Liver (tissue), 3 donors: ENCODE results near the gene LRFN5.

Experiments used
- EGR1 ChIP-seq, 2 donors: IDR thresholded peaks; 2 replicates each; pipeline ENCODE4 v1.6.1; 2016 to 2018; ENCODE audit warnings: antibody characterized with exemption in 2 of 2, low read depth in 2 of 2
- GABPA ChIP-seq, 2 donors: IDR thresholded peaks in 1 of 2; conservative IDR thresholded peaks in 1 of 2; 2 replicates each; pipeline ENCODE4 v1.6.1; 2016; ENCODE audit warnings: antibody characterized with exemption in 2 of 2, mild to moderate bottlenecking in 1 of 2, moderate library complexity in 1 of 2
- HNF4G ChIP-seq: IDR thresholded peaks from 2 replicates; pipeline ENCODE4 v1.6.1; 2016; ENCODE audit warnings: antibody characterized with exemption
- JUND ChIP-seq, 2 donors: IDR thresholded peaks; 2 replicates each; pipeline ENCODE4 v1.6.1; 2016; ENCODE audit warnings: antibody characterized with exemption in 2 of 2
- MAX ChIP-seq: IDR thresholded peaks from 2 replicates; pipeline ENCODE4 v1.6.1; 2016; ENCODE audit warnings: antibody characterized with exemption
- RAD21 ChIP-seq, 2 donors: IDR thresholded peaks; 2 replicates each; pipeline ENCODE4 v1.6.1; 2016; ENCODE audit warnings: antibody characterized with exemption in 2 of 2, mild to moderate bottlenecking in 2 of 2
- REST ChIP-seq: IDR thresholded peaks from 2 replicates; pipeline ENCODE4 v1.6.1; 2016; ENCODE audit warnings: antibody characterized with exemption, mild to moderate bottlenecking
- RXRA ChIP-seq, 2 donors: IDR thresholded peaks; 2 replicates each; pipeline ENCODE4 v1.6.1; 2017 to 2018; ENCODE audit warnings: antibody characterized with exemption in 2 of 2, mild to moderate bottlenecking in 1 of 2
- SP1 ChIP-seq: IDR thresholded peaks from 2 replicates; pipeline ENCODE4 v1.6.1; 2018; ENCODE audit warnings: antibody characterized with exemption, mild to moderate bottlenecking
- TAF1 ChIP-seq: conservative IDR thresholded peaks from 2 replicates; pipeline ENCODE4 v1.6.1; 2016; ENCODE audit warnings: antibody characterized with exemption, mild to moderate bottlenecking
- YY1 ChIP-seq: IDR thresholded peaks from 2 replicates; pipeline ENCODE4 v1.6.1; 2016; ENCODE audit warnings: antibody characterized with exemption, mild to moderate bottlenecking
- TF ChIP-seq, protein P1 (sequence below): fragments of 150-350 bp; IDR thresholded peaks from 2 replicates; pipeline ENCODE4 v1.5.1; 2017; ENCODE audit warnings: improper control_type of control experiment, low read depth, low read length; ENCODE audit not compliant: missing input control
- donor health status: healthy.
- donor health status: healthy.

GRCh38 chr14:41568979-41569378 lies 37.7 kb upstream of the LRFN5 start:
- no peak for TF ChIP-seq GABPA (IDR thresholded peaks at IDR 0.05 in 1 of 2, conservative IDR thresholded peaks at IDR 0.05 in 1 of 2)
- TF ChIP-seq, protein P1, sequence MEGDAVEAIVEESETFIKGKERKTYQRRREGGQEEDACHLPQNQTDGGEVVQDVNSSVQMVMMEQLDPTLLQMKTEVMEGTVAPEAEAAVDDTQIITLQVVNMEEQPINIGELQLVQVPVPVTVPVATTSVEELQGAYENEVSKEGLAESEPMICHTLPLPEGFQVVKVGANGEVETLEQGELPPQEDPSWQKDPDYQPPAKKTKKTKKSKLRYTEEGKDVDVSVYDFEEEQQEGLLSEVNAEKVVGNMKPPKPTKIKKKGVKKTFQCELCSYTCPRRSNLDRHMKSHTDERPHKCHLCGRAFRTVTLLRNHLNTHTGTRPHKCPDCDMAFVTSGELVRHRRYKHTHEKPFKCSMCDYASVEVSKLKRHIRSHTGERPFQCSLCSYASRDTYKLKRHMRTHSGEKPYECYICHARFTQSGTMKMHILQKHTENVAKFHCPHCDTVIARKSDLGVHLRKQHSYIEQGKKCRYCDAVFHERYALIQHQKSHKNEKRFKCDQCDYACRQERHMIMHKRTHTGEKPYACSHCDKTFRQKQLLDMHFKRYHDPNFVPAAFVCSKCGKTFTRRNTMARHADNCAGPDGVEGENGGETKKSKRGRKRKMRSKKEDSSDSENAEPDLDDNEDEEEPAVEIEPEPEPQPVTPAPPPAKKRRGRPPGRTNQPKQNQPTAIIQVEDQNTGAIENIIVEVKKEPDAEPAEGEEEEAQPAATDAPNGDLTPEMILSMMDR: no peak
- no peak for TF ChIP-seq JUND (IDR thresholded peaks at IDR 0.05)
- no peak for TF ChIP-seq SP1
- no peak for TF ChIP-seq MAX
- TF ChIP-seq YY1: no peak
- TF ChIP-seq RAD21 (IDR thresholded peaks at IDR 0.05): no peak
- no peak for TF ChIP-seq REST
- TF ChIP-seq HNF4G: no peak
- TF ChIP-seq EGR1 (IDR thresholded peaks at IDR 0.05; ENCODE audit: low read depth in 2 of 2): no peak
- TF ChIP-seq TAF1: no peak
- no peak for TF ChIP-seq RXRA (IDR thresholded peaks at IDR 0.05)
